ENCODE measurements around the gene PTCH2.

DNA sequence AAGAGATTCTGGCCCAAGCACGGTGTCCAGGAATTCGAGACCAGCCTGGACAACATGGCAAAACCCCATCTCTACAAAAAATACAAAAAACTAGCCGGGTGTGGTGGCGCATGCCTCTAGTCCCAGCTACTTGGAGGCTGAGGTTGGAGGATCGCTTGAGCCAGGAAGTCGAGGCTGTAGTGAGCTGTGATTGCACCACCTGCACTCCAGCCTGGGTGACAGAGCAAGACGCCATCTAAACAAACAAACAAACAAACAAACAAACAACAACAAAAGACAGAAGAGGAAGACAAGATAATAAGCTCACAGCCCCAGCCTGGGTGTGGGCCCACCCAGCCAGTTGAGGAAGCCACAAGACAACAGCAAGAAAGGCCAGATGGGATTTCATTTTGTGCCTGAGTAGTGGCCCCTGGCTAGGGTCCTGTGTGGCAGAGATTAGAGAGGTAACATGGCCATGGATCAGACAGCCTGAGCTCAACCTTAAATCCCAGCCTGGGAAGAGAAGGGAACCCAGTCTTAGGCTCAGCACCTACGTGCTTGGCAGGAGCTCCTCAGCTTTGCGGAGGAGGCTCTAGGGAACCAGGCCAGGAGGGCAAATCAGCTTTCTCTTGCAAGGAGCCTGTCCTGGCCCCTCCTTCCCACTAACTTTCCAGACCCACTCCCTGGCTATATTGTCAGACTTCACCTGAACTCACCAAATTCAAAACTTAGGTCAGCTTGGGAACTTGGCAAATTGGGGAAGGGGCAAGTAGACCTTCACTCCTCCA, 50.1 kb downstream of the PTCH2 start:
- TF ChIP-seq CTCF (IDR thresholded peaks at IDR 0.05), result no peak
- TF ChIP-seq POLR2A (IDR thresholded peaks at IDR 0.05), result no peak
